Heart left ventricle (tissue), 16 donors: Measurements from ENCODE around the gene TIPARP. TPM values are rescaled to one million over a fixed set of nuclear protein-coding genes. Genes with fewer than 3 reads are reported as not detected.

Source experiments
- ATAC-seq, 4 donors: fragments of 200-7000 bp; cut with Tn5 transposase; one replicate each; pipeline ENCODE4 v1.9.1; 2020 to 2022; ENCODE audit warnings: moderate library complexity in 4 of 4, mild to moderate bottlenecking in 3 of 4, moderate number of reproducible peaks in 1 of 4
- DNase-seq, 5 donors: peaks; one replicate each; pipeline ENCODE4 v3.0.0-alpha.2; 2020
- H3K27ac ChIP-seq, 12 donors: fragments of 200-600 bp; sonication (generic) in 4 of 12; one replicate each; pipeline versions ENCODE4 v1.5.0 to v1.8.0; 2016 to 2022; ENCODE audit warnings: mild to moderate bottlenecking in 2 of 12
- H3K27me3 ChIP-seq, 9 donors: fragments of 200-600 bp; sonication (generic) in 2 of 9; one replicate each; pipeline versions ENCODE4 v1.5.1 to v1.8.0; 2016 to 2022; ENCODE audit warnings: mild to moderate bottlenecking in 3 of 9
- H3K36me3 ChIP-seq, 9 donors: fragments of 200-600 bp; sonication (generic) in 2 of 9; one replicate each; pipeline versions ENCODE4 v1.5.0 to v1.8.0; 2018 to 2022; ENCODE audit warnings: mild to moderate bottlenecking in 2 of 9
- H3K4me1 ChIP-seq, 12 donors: fragments of 200-600 bp; sonication (generic) in 4 of 12; one replicate each; pipeline versions ENCODE4 v1.5.0 to v1.8.0; 2016 to 2022; ENCODE audit warnings: mild to moderate bottlenecking in 3 of 12
- H3K4me3 ChIP-seq, 12 donors: fragments of 200-600 bp; sonication (generic) in 4 of 12; one replicate each; pipeline versions ENCODE4 v1.5.0 to v1.8.0; 2017 to 2022; ENCODE audit warnings: mild to moderate bottlenecking in 9 of 12, moderate library complexity in 4 of 12
- H3K9me3 ChIP-seq, 12 donors: fragments of 200-600 bp; sonication (generic) in 4 of 12; one replicate each; pipeline versions ENCODE4 v1.5.0 to v1.8.0; 2016 to 2022; ENCODE audit warnings: mild to moderate bottlenecking in 1 of 12
- POLR2A ChIP-seq, 2 donors: fragments of 450-650 bp; IDR thresholded peaks; one replicate each; pipeline ENCODE4 v1.6.1; 2017; ENCODE audit warnings: antibody characterized with exemption in 2 of 2, mild to moderate bottlenecking in 2 of 2, moderate library complexity in 2 of 2
- WGBS, 4 donors: extraction: QIAGEN DNeasy Blood & Tissue Kit in 2 of 4; methylation state at CpG; one replicate each; pipeline versions ENCODE4 v1.1.5 to v1.1.7; 2013 to 2018; 5-methylcytosine and 5-hydroxymethylcytosine counted together
- intact Hi-C, 10 donors: fragments of 100-400 bp; cut with DNase I; formaldehyde crosslinking; loops; one replicate each; pipeline versions ENCODE4 v1.11.1 to v1.14.2; 2022
- polyA plus RNA-seq, 2 donors: library from polyadenylated mRNA; stranded (reverse); fragments of 200-250 nt; gene quantifications; one replicate each; pipeline ENCODE4 v1.2.3, GENCODE V29; 2013
- total RNA-seq, 9 donors: library from RNA; depleted of rRNA in 2 of 9; stranded (reverse); fragments of >200 nt in 2 of 9; fragmentation: NEBNext Ultra II Directional in 3 of 9; extraction: Animal tissue kit (Norgen Biotek cat#: 25700) in 3 of 9; gene quantifications; one replicate each; pipeline versions ENCODE4 v1.1.0 to v1.2.4, GENCODE V29; 2016 to 2023
- TF ChIP-seq, protein P1 (sequence below), 12 donors: fragments of 200-600 bp; sonication (generic) in 4 of 12; IDR thresholded peaks; one replicate each; pipeline versions ENCODE4 v1.5.0 to v1.8.0; 2018 to 2022; ENCODE audit warnings: antibody characterized with exemption in 12 of 12, mild to moderate bottlenecking in 5 of 12
- donor health status: ischemic (EF 13 %, LVEDD 7.1; RV severe dilation, severe dysfunction).
- donor health status: healthy with polysubstance abuse.
- donor health status: DM: no; HTN: yes; CAD: no.
- donor health status: DM: no; HTN: no; CAD: no.
- donor health status: ischemic (EF 25% LVEDD 6.9; RV normal size, moderate dysfunction).
- donor health status: ischemic (EF 25% LVEDD 5.7; RV mildly dilated, moderate dysfunction).
- donor health status: healthy.
- donor health status: DM: yes; HTN: yes; CAD: no.
- donor health status: ischemic (EF 35%, LVEDD 5.7; RV mildly dilated, moderate dysfunction).
- donor health status: nonischemic (EF 11% LVEDD 7.7; RV severe dilation, severe dysfunction).
- donor health status: DM: yes; HTN: yes; CAD: no.
- donor health status: PGD.
- donor health status: ischemic (EF 29% LVEDD 5.4; RV normal size, mild dysfunction).
- donor health status: nonischemic (EF 23%, LVEDD 6.1; RV moderate dilation, normal function).

Gene TIPARP
- total and polyA plus RNA-seq, 11 donors: 12.8 to 46.8 (median 33.8) TPM

GRCh38 chr3:156675830-156676767 lies 1.7 kb downstream of the TIPARP start:
- intact Hi-C loops: loop anchor here (2.0 to 10.0 kb wide), 17 partner anchors 69 to 524 kb away; partner anchors contain the start of genes LEKR1 (in 6 of the 10) and SSR3 (in 1 of the 10)

GRCh38 chr3:156676768-156677479 lies 2.5 kb downstream of the TIPARP start:
- intact Hi-C loops: loop anchor here in 9 of 10 donors (2.0 to 10.0 kb wide), 10 partner anchors 135 to 525 kb away; partner anchors contain the start of gene LEKR1 (in 4 of the 9)
- Histone ChIP-seq H3K9me3 (no peaks in the 10 kb centered on the region), H3K27ac (peak overlapping the region in 7 of 12 donors; percentile 22 to 99 (median 95)), H3K27me3 (no peaks in the 10 kb centered on the region), H3K36me3 (peaks cover 0 to 31% (median 20%) of the 10 kb centered on the region in 9 donors), H3K4me3 (peak overlapping the region in 10 of 12 donors; percentile 7 to 97 (median 82)), H3K4me1 (peaks cover 8 to 70% (median 50%) of the 10 kb centered on the region in 12 donors)
- WGBS, 4 donors: 45 to 62% (median 60%) methylated on average over 3 of the region's 3 CpGs
- ATAC-seq (no peak), DNase-seq (no peak)
- no peak for TF ChIP-seq POLR2A (IDR thresholded peaks at IDR 0.05)
- TF ChIP-seq, protein P1, sequence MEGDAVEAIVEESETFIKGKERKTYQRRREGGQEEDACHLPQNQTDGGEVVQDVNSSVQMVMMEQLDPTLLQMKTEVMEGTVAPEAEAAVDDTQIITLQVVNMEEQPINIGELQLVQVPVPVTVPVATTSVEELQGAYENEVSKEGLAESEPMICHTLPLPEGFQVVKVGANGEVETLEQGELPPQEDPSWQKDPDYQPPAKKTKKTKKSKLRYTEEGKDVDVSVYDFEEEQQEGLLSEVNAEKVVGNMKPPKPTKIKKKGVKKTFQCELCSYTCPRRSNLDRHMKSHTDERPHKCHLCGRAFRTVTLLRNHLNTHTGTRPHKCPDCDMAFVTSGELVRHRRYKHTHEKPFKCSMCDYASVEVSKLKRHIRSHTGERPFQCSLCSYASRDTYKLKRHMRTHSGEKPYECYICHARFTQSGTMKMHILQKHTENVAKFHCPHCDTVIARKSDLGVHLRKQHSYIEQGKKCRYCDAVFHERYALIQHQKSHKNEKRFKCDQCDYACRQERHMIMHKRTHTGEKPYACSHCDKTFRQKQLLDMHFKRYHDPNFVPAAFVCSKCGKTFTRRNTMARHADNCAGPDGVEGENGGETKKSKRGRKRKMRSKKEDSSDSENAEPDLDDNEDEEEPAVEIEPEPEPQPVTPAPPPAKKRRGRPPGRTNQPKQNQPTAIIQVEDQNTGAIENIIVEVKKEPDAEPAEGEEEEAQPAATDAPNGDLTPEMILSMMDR (IDR thresholded peaks at IDR 0.05): no peak

More at GRCh38 chr3:156675830-156676767, 1.7 kb downstream of the TIPARP start:
- Histone ChIP-seq H3K27ac (peak overlapping the region; percentile 88 to 99 (median 96)), H3K27me3 (no peaks in the 10 kb centered on the region), H3K36me3 (peaks cover 0 to 31% (median 20%) of the 10 kb centered on the region in 9 donors), H3K4me3 (peak overlapping the region; percentile 66 to 97 (median 80)), H3K9me3 (no peaks in the 10 kb centered on the region), H3K4me1 (peaks cover 6 to 62% (median 42%) of the 10 kb centered on the region in 12 donors)
- DNase-seq (peak in 3 of 5 donors; percentile 15 to 29 (median 28)), ATAC-seq (no peak)
- 10 to 12% (median 10%) methylated on average over 18 of the region's 18 CpGs for WGBS, 4 donors
- TF ChIP-seq, protein P1 (IDR thresholded peaks at IDR 0.05): peak in 1 of 12 donors; percentile 3
- no peak for TF ChIP-seq POLR2A (IDR thresholded peaks at IDR 0.05)

DNA sequence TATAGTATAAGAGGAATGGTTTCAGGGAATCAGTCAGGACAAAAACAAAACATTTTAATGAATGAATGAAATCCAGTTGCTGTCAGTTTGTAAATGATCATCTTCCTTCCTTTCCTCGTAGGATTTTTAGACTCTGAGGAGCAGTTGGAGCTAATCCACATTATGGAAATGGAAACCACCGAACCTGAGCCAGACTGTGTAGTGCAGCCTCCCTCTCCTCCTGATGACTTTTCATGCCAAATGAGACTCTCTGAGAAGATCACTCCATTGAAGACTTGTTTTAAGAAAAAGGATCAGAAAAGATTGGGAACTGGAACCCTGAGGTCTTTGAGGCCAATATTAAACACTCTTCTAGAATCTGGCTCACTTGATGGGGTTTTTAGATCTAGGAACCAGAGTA lies 3.1 kb downstream of the TIPARP start:
- Histone ChIP-seq H3K27ac (peak overlapping the region in 5 of 12 donors; percentile 22 to 99 (median 97)), H3K9me3 (no peaks in the 10 kb centered on the region), H3K4me1 (peaks cover 8 to 76% (median 56%) of the 10 kb centered on the region in 12 donors), H3K27me3 (no peaks in the 10 kb centered on the region), H3K36me3 (peaks cover 0 to 31% (median 20%) of the 10 kb centered on the region in 9 donors), H3K4me3 (peak overlapping the region in 3 of 12 donors; percentile 3 to 88 (median 7))
- TF ChIP-seq POLR2A (IDR thresholded peaks at IDR 0.05): no peak
- TF ChIP-seq, protein P1 (IDR thresholded peaks at IDR 0.05): no peak
- WGBS, 4 donors: 8 to 22% (median 15%) methylated on average over 2 of the region's 2 CpGs
- no peak for ATAC-seq
- DNase-seq: no peak
- intact Hi-C loops: loop anchor here in 9 of 10 donors (2.0 to 10.0 kb wide), 10 partner anchors 135 to 525 kb away; partner anchors contain the start of gene LEKR1 (in 4 of the 9)
